Epithelial cell of esophagus (primary cell): ENCODE data around the gene ATP5F1A.

ENCODE experiments used
- DNase-seq: peaks from one replicate; pipeline ENCODE4 v3.0.0; 2010; ENCODE audit warnings: low read depth
- H3K4me3 ChIP-seq: 2 replicates; pipeline ENCODE4 v1.5.1; 2011; ENCODE audit warnings: mild to moderate bottlenecking, low read length, control low read depth
- CTCF ChIP-seq: IDR thresholded peaks from 2 replicates; pipeline ENCODE4 v1.5.1; 2011; ENCODE audit warnings: low read depth, mild to moderate bottlenecking, low read length, control low read depth, inconsistent platforms; ENCODE audit not compliant: insufficient read depth; ENCODE audit errors: missing control alignments

Gene ATP5F1A

GRCh38 chr18:46067438-46068007, 30.6 kb downstream of the ATP5F1A start:
- no peak overlapping the region for H3K4me3 ChIP-seq
- DNase-seq = no peak
- no peak for TF ChIP-seq CTCF

DNA sequence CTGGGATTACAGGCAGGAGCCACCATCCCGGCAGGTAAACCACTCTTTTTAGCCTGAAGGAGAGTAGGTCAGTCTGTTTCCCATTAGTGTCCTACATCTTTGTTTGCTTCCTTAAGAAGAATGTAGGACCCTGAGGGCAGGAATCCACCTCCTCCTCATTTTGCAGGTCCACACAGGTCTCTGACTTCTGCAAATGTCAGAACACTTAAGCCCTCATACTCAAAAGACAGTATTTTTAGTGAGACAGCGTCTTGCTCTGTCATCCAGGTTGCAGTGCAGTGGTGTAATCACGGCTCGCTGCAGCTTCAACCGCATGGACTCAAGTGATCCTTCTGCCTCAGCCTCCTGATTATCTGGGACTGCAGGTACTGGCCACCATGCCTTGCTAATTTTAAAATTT, 35.3 kb downstream of the ATP5F1A start:
- DNase-seq = peak; percentile 98
- no peak for TF ChIP-seq CTCF
- no peak overlapping the region for H3K4me3 ChIP-seq

DNA sequence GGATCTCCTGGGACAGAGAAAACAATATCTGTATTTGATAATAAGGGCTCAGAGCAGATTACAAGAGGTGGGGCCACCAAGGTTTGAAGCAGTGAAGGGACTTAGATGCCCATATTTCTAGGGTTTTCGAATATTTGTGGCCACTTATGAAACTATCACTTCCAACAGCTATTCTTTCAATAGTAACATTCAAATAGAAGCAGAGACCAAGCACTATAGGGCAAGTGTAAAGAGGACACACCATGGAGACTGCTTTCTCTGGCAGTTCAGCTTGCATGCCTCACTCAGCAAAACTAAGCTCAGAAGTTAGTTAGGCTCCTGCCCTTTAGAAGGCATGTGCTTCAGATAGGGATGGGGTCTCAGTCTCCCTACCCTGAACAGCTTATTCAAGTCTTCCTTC, 36.3 kb downstream of the ATP5F1A start:
- TF ChIP-seq CTCF = no peak
- no peak overlapping the region for H3K4me3 ChIP-seq
- DNase-seq = no peak

DNA sequence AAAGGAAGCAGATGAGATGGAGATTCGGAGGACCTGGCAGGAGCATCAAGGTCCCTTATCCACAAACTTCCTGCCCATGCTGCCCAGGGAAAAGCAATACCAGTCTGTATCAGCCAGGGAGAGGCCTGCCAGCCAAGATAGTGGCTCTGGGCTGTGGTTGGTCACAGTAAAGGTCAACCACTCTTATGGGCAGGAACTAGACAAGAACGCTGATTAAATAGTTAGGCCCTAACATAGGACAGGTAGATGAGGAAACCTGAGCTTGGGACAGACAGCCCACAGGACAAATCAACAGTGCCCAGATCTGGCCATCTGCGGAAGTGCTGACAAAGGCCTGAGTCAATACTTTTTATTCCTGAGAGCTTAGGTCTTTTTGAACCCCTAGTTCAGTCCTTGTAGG, 36.7 kb downstream of the ATP5F1A start:
- TF ChIP-seq CTCF = no peak
- DNase-seq = no peak
- H3K4me3 ChIP-seq = no peak overlapping the region

- DNase-seq = no peak
- no peak overlapping the region for H3K4me3 ChIP-seq
- TF ChIP-seq CTCF = no peak
These were observed 37.7 kb downstream of the ATP5F1A start for GRCh38 chr18:46060359-46060841.

GRCh38 chr18:46055838-46056230, 42.3 kb downstream of the ATP5F1A start:
- DNase-seq = no peak
- no peak for TF ChIP-seq CTCF
- H3K4me3 ChIP-seq = no peak overlapping the region
